ENCODE results near the gene PRDM11. TPM values are rescaled to one million over a fixed set of nuclear protein-coding genes. Genes with fewer than 3 reads are reported as not detected.

Gene PRDM11
- total RNA-seq, 4 donors from 2014 or later, result 29.5 to 43.2 (median 33.5) TPM

DNA sequence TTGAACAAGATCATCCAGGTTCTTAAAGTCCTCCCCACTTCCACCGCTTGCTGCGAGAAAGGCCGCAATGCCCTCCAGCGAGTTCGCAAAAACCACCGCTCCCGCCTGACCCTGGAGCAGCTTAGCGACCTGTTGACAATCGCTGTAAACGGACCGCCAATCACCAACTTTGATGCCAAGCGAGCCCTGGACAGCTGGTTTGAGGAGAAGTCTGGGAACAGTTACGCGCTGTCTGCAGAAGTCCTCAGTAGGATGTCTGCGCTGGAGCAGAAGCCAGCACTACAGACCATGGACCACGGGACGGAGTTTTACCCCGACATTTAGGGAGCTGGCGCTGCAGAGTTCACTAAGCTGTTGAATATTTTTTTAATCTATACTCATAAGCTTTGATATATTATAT lies 81.4 kb downstream of the PRDM11 start:
- DNase-seq (ENCODE audit: extremely low spot score), result no peak
- H3K4me3 ChIP-seq, result no peak overlapping the region
- no peaks in the 10 kb centered on the region for H3K4me1 ChIP-seq
- peaks cover 18 to 59% (median 43%) of the 10 kb centered on the region in 4 donors for H3K36me3 ChIP-seq
- H3K27ac ChIP-seq (replicated peaks in 1 of 4), result no peak overlapping the region
- H3K9me3 ChIP-seq, result no peaks in the 10 kb centered on the region
- WGBS, result 93% methylated on average over 19 of the region's 19 CpGs
- intact Hi-C loops (cut with DNase I), result no loop called here
- TF ChIP-seq CTCF (IDR thresholded peaks at IDR 0.05) (no peak), POLR2A (IDR thresholded peaks at IDR 0.05; ENCODE audit: low read depth) (no peak), EP300 (IDR thresholded peaks at IDR 0.05) (no peak), POLR2AphosphoS5 (IDR thresholded peaks at IDR 0.05) (no peak)
- H3K27me3 ChIP-seq, result no peaks in the 10 kb centered on the region

GRCh38 chr11:45229401-45230020 lies 83.1 kb downstream of the PRDM11 start:
- DNase-seq (ENCODE audit: extremely low spot score), result no peak
- no peaks in the 10 kb centered on the region for H3K9me3 ChIP-seq
- intact Hi-C loops (cut with DNase I), result loop anchor here (5.0 kb wide), 1 partner anchor 117 kb away; no protein-coding TSS in a partner anchor
- WGBS, result 83% methylated on average over 5 of the region's 5 CpGs
- no peaks in the 10 kb centered on the region for H3K27me3 ChIP-seq
- no peak overlapping the region for H3K27ac ChIP-seq (replicated peaks in 1 of 4)
- peaks cover 0 to 6% (median 3%) of the 10 kb centered on the region in 4 donors for H3K4me1 ChIP-seq
- H3K36me3 ChIP-seq, result peaks cover 18 to 42% (median 33%) of the 10 kb centered on the region in 4 donors
- no peak for TF ChIP-seq POLR2AphosphoS5 (IDR thresholded peaks at IDR 0.05)
- TF ChIP-seq CTCF (IDR thresholded peaks at IDR 0.05), result no peak
- no peak for TF ChIP-seq EP300 (IDR thresholded peaks at IDR 0.05)
- TF ChIP-seq POLR2A (IDR thresholded peaks at IDR 0.05; ENCODE audit: low read depth), result no peak
- H3K4me3 ChIP-seq, result no peak overlapping the region

DNA sequence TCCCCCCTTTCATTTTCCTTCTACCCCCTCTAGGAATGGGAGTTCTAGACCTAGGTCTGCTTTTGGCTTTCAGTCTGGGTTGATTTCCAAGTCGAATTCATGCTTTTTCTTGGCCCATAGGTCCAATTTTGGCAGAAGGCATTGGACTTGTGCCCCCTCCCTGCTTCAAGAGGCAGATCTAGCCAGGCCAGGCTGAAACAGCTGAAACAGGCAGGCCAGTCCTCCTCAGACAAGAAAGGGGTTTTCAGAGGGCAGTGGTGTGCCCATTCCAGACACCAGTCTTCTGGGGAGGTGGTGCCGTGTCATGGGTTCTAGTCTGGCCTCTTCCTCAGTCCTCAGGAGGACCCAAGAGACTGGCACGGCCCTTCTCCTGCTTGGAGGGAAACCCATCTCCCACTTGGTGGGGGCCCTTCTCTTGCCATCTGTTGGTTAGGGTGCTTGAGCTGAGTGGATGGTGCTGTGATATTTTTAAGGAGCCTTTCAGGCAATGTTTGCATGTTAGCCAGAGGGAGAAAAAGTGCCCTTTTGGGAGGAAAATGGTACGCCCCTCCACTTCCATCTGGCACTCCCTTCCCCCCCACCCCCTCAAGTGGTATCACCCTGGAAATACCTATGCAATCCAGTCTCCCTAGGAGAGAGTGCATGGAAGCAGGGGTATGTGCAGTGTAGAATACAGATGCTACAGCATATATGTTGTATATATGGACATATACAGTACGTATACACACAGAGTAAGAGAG lies 86.1 kb downstream of the PRDM11 start:
- 85% methylated on average over 5 of the region's 5 CpGs for WGBS
- no peak for TF ChIP-seq CTCF (IDR thresholded peaks at IDR 0.05)
- intact Hi-C loops (cut with DNase I), result loop anchor here (5.0 kb wide), 1 partner anchor 120 kb away; no protein-coding TSS in a partner anchor
- Histone ChIP-seq H3K36me3 (peaks cover 1 to 12% (median 5%) of the 10 kb centered on the region in 4 donors), H3K4me3 (no peak overlapping the region), H3K27ac (replicated peaks in 1 of 4) (no peak overlapping the region), H3K4me1 (peaks cover 0 to 6% (median 3%) of the 10 kb centered on the region in 4 donors), H3K9me3 (no peaks in the 10 kb centered on the region), H3K27me3 (peaks cover 0 to 9% (median 0%) of the 10 kb centered on the region in 4 donors)
- no peak for DNase-seq (ENCODE audit: extremely low spot score)

DNA sequence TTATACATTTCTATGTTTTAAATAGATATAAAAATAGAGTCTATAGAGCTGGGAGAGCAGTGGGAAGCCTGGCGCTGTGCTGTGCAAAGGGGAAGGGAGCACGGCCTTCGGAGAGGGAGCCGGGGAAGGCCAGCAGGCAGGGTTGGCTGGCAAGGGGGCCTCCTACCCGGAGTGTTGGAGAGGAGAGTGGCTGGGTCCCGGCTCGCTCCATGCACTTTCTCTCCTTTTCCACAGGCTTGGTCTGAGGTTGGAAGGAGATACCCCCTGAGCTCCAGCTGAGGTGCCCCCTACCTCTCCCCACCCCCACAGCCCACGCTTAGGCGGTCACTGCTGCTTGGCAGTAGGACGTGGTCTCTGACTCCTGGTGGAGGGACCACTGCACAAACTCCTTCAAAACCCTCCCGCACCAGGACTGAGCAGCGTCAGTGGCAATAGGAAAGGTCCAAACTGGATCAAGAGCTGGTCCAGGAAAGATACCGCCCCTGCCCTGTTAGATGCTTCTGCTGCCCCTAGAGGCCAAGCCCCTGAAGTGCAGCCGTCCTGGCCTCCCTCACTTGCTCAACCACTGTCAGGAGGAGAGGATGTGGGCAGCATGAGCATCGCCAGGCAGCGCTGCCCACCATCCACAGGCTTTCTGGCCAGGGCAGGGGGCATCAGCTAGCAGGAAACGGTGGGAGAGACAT lies 86.8 kb downstream of the PRDM11 start:
- Histone ChIP-seq H3K9me3 (no peaks in the 10 kb centered on the region), H3K4me1 (peaks cover 0 to 6% (median 3%) of the 10 kb centered on the region in 4 donors), H3K27me3 (peaks cover 0 to 16% (median 0%) of the 10 kb centered on the region in 4 donors), H3K36me3 (peaks cover 0 to 5% (median 0%) of the 10 kb centered on the region in 4 donors), H3K27ac (replicated peaks in 1 of 4) (no peak overlapping the region), H3K4me3 (no peak overlapping the region)
- no peak for DNase-seq (ENCODE audit: extremely low spot score)
- WGBS, result 73% methylated on average over 10 of the region's 17 CpGs
- intact Hi-C loops (cut with DNase I), result loop anchor here (5.0 kb wide), 1 partner anchor 121 kb away; no protein-coding TSS in a partner anchor
- TF ChIP-seq POLR2AphosphoS5 (IDR thresholded peaks at IDR 0.05) (no peak), CTCF (IDR thresholded peaks at IDR 0.05) (peak; percentile 71 to 92 (median 74))
